Caki2 (cell line): ENCODE data around the gene F3. TPM values are rescaled to one million over a fixed set of nuclear protein-coding genes. Genes with fewer than 3 reads are reported as not detected.

Experiments
- DNase-seq: peaks from one replicate; pipeline ENCODE4 v3.0.0-alpha.2; 2015; ENCODE audit warnings: low read depth
- in situ Hi-C: cut with HindIII; loops from 2 replicates; pipeline ENCODE4 v1.10.0; 2016; ENCODE audit warnings: low sequenced_read_pairs, low pct_unique_long_range_greater_than_20kb, mixed read lengths
- total RNA-seq: library from RNA; depleted of rRNA; stranded (reverse); fragments of >200 nt; shearing (Covaris generic); gene quantifications from 2 replicates; pipeline ENCODE4 v1.2.3, GENCODE V29; 2014; ENCODE audit warnings: low replicate concordance

Gene F3
- total RNA-seq, 1 experiment from 2014 or later, result 3.4 TPM

GRCh38 chr1:94555091-94555490 lies 13.5 kb upstream of the F3 start:
- no peak for DNase-seq
- in situ Hi-C loops, result no loop called here

GRCh38 chr1:94554580-94554979 lies 13.0 kb upstream of the F3 start:
- in situ Hi-C loops, result no loop called here
- no peak for DNase-seq

- no peak for DNase-seq
- in situ Hi-C loops, result no loop called here
Observed at GRCh38 chr1:94553931-94554330, 12.4 kb upstream of the F3 start.

GRCh38 chr1:94553323-94553730 lies 11.8 kb upstream of the F3 start:
- DNase-seq, result no peak
- in situ Hi-C loops, result no loop called here

GRCh38 chr1:94552071-94552586 lies 10.6 kb upstream of the F3 start:
- no peak for DNase-seq
- in situ Hi-C loops, result no loop called here

GRCh38 chr1:94551449-94551848 lies 9.9 kb upstream of the F3 start:
- DNase-seq, result no peak
- in situ Hi-C loops, result no loop called here

- in situ Hi-C loops, result no loop called here
- DNase-seq, result no peak
Observed at GRCh38 chr1:94550800-94551241, 9.3 kb upstream of the F3 start.

- in situ Hi-C loops, result no loop called here
- DNase-seq, result no peak
Observed at GRCh38 chr1:94550396-94550795, 8.8 kb upstream of the F3 start.

GRCh38 chr1:94549706-94550105 lies 8.1 kb upstream of the F3 start:
- in situ Hi-C loops, result no loop called here
- DNase-seq, result no peak

- in situ Hi-C loops, result no loop called here
- DNase-seq, result no peak
Observed at GRCh38 chr1:94544706-94545490, 3.3 kb upstream of the F3 start.

- DNase-seq, result no peak
- in situ Hi-C loops, result no loop called here
Observed at GRCh38 chr1:94543893-94544635, 2.5 kb upstream of the F3 start.

GRCh38 chr1:94543001-94543400 lies 1.4 kb upstream of the F3 start:
- DNase-seq, result no peak
- in situ Hi-C loops, result no loop called here

GRCh38 chr1:94542088-94542870 lies 720 bp upstream of the F3 start:
- DNase-seq, result no peak
- in situ Hi-C loops, result no loop called here

GRCh38 chr1:94540440-94541245 lies 916 bp downstream of the F3 start:
- in situ Hi-C loops, result no loop called here
- DNase-seq, result no peak

GRCh38 chr1:94539496-94539895 lies 2.1 kb downstream of the F3 start:
- DNase-seq, result no peak
- in situ Hi-C loops, result no loop called here

GRCh38 chr1:94538243-94538827 lies 3.2 kb downstream of the F3 start:
- no peak for DNase-seq
- in situ Hi-C loops, result no loop called here

- no peak for DNase-seq
- in situ Hi-C loops, result no loop called here
Observed at GRCh38 chr1:94537254-94537653, 4.3 kb downstream of the F3 start.

- no peak for DNase-seq
- in situ Hi-C loops, result no loop called here
Observed at GRCh38 chr1:94535879-94536278, 5.7 kb downstream of the F3 start.
